Uterus (tissue), 2 donors: Measurements from ENCODE around the gene RNF144B.

Experiments used
- CTCF ChIP-seq, 4 experiments: fragments of 200-600 bp in 2 of 4; fragments of 450-650 bp in 2 of 4; sonication (generic) in 2 of 4; IDR thresholded peaks; one replicate each; pipeline ENCODE4 v1.5.1; 2016 to 2019; ENCODE audit warnings: antibody characterized with exemption in 4 of 4, mild to moderate bottlenecking in 2 of 4, moderate library complexity in 1 of 4
- POLR2A ChIP-seq, 2 donors: fragments of 450-650 bp; IDR thresholded peaks; one replicate each; pipeline ENCODE4 v1.6.1; 2016; ENCODE audit warnings: antibody characterized with exemption in 2 of 2, mild to moderate bottlenecking in 1 of 2, moderate library complexity in 1 of 2

- no peak for TF ChIP-seq CTCF (IDR thresholded peaks at IDR 0.05)
- TF ChIP-seq POLR2A (IDR thresholded peaks at IDR 0.05), result no peak
These were observed 18.7 kb upstream of the RNF144B start for GRCh38 chr6:18368277-18369105.
